Activated CD8-positive, alpha-beta memory T cell treated with anti-CD3 and anti-CD28 coated beads, Interleukin-2, amount 50 U/mL, for 24 hours (primary cell): ENCODE data around the gene UNC13A.

Experiments
- DNase-seq: peaks from one replicate; pipeline ENCODE4 v3.0.0-alpha.2; 2020; ENCODE audit errors: extremely low read depth

Gene UNC13A

DNA sequence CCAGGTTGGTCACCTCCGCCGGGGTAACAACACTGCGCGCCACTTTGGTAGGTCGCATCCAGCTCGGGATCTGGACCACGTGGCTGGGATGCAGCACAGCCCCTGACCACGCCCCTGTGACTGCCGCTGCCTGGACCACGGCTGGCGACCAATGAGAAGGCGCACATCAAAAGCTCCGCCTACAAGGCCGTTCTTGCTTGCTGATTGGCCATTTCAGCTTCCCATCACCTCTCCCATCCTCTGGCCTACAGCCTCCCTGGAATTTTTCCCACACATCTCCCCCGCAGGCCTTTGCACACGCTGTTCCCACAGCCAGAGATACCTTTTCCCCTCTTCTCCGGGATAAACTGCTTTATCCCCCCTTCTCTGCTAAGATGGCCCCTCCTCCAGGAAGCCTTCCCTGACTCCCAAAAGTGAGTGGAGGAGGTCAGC, 18.6 kb upstream of the UNC13A start:
- DNase-seq = no peak

DNA sequence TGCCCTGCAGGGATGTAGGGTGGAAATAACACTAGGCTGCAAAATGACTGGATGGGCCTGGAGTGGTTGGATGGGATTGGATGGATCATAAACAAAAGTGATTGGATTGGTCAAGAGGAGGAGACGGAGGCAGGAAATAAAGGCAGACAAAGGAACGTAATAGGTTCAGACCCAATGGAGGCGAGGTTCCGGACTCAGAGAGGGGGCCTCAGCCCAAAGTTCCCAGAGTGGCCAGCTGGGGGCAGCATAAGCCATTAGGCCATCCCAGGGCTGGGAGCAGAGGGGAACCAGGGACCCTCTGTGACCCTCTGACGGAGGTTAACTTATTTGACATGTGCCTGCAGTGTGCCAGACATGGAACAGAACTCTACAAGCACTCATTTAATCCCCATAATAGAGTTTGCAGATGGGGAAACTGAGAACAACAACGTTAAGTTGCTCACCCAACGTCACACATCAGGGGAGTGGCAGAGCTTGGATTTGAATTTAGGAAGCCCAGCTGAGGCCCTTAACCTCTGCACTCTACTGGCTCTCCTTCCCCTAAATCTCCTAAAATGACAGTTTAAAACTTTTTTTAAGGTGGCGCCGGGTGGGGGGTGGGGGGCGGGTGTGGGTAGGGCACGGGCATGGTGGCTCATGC, 15.8 kb upstream of the UNC13A start:
- peak; percentile 37 for DNase-seq

DNA sequence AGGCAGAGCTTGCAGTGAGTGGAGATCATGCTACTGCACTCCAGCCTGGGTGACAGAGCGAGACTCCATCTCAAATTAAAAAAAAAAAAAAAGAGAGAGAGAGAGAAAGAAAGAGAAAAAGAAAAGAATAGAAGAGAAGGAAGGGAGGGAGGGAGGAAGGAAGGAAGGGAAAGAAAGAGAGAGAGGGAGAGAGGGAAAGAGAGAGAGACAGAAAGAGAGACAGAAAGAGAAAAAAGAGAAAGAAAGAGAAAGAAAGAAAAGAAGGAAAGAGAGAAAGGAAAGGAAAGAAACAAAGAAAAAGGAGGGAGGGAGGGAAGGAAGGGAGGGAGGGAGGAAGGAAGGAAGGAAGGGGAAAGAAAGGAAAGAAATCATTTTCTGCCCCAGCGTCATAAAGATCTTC, 7.0 kb upstream of the UNC13A start:
- no peak for DNase-seq

DNA sequence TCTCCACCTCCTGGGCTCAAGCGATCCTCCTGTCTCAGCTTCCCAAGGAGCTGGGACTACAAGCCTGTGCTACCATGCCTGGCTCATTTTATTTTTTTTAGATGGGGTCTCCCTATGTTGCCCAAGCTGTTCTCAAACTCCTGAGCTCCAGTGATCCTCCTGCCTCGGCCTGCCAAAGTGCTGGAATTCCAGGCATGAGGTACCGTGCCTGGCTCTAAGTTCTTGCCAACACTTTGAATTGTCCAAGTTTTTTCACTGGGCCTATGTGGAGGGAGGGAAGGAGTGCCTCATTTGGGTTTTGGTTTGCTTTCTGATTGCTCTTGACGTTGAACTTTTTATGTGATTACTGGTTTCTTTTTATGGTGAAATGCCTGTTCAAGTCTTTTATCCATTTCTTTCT, 4.4 kb upstream of the UNC13A start:
- DNase-seq = no peak

DNA sequence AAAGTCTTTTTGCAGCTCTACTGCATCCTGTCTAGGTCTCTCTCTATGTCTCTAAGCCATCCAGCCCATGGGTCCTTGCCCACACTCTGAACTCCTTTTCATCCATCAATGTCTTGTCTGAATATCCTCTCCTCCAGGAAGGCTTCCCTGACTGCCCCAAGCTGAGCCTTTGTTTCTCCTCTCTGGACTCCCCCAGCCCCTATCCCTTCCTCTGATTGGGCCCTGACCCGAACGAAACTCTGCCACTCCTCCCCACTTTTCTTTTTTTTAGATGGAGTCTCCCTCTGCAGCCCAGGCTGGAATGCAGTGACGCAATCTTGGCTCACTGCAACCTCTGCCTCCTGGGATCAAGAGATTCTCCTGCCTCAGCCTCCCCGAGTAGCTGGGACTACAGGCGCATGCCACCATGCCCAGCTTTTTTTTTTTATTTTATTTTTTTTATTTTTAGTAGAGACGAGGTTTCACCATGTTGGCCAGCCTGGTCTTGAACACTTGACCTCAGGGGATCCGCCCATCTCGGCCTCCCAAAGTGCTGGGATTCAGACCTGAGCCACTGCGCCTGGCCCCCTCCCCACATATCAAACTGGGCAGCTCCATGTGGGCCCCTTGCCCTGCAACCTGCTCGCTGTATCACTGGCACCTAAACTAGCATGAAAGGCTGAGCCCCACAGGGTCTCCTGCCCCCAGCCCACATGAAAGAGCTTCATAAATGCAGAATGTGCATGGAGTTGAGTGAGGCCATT, 870 bp upstream of the UNC13A start:
- DNase-seq = no peak

DNA sequence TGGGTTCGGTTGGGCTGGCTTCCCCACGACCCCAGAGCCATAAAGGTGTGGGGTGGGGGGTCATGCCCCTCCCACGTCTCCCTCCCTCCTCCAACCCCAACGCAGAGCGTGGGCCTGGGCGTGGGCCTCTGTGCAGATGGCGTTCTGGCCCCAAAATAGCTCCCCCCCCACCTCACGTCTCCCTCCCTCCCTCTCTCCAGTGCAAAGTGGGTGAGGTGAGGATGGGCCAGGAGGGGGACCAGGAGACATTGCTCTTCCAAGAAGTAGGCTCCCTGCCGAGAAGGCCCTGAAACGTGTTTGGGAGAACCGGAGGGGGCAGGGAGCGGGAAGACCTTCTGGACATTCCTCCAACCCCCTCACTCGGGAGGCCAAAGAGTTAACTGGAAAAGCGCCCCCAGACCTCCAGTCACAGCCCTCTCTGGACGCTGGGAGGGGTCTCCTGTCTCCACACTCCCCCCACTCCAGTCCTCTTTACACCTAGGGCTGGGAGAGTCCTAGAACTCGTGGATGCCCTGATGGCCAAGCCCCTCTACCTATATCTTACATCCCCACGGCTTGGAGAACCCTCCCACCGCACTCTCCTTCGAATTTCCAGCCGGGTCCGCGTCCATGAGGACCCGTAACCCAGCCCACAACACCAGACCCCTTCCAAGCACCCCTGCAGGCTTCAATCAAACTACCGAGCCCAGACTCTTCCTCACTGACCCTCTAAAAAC, 855 bp downstream of the UNC13A start:
- no peak for DNase-seq

DNA sequence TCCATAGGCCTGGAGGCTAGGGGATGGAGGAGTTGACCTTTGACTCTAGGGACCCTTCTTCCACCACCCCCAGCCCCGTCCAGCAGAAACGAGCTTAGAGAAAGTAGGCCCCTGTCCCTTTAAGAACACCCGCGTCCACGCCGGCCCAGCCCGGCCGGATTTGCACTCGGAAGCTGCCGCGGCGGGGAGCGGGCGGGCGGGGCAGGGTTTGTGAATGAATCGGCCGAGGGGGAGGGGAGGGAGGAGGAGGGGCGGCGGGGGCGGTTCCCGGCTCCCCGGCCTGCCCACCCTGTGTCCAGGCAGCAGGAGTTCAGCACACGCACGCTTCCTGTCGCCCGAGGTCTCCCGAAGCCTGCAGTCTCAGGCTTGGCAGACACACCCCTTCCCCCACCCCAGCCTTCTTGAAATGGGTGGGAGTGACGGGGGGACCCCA, 1.5 kb downstream of the UNC13A start:
- no peak for DNase-seq

DNA sequence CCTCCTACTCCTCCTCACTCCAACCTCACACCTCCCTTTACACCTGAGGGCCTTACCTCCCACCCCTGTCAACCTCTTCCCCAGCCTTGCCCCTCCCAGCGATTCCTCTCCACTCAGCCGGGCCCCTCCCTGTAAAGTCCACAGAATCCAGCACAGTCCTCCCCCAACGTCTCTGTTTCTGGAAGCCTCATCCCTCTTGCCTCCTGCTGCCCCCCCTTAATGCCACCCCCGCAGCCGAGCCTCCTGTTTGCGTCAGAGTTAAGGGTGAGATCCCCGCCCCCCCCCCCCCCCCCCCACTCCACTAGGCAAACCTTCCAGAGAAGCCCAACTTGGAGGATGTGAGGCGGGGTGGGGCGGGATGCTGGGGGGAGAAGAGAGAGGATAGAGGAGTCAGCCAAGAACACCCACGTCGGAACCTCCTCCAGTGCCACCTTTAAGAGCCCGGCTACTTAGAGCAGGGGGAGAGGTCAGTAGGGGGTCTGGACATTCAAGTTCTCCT, 2.1 kb downstream of the UNC13A start:
- DNase-seq = no peak

DNA sequence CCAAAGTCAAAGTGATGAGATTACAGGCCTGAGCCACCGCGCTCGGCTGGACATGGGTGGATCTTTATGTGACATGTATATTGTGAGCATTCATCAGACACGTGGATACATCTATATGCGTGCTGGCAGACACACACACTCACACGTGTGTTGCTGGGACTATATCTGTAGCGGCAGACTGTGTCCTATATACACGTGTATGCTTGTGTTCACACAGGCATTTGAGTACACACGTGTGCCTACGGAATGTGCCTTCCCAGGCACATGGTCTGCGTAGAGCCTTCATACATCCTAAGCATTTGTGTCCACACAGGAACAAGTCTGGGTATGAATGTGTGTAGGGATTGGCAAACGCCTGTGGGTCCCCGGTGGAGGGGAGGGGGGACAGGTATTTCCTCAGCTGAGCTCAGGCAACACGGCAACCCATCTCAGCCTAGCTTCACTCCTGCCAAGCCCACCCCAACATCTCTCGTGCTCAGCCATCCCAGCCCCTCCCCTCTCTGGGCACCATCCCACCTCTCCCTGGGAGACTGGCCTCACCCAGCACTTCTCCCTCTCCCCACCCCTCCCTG, 2.6 kb downstream of the UNC13A start:
- no peak for DNase-seq

DNA sequence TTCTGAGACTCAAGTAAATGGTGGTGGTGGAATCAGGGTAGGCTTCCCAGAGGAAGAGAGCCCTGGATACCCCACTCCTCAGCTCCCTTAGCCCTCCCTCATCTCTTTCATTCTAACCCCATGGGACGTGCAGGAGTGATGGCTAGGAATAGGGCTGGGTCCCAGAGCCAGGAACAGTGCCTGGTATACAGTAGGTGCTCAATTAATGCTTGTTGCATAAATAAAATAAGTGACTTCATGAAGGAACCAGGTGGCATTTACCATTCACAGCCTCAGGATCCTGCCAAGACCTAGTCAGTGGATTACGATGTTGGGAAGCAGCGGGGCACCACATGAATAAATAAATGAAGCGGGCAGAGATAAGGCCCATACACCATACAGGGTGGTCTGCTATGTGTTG, 3.9 kb downstream of the UNC13A start:
- no peak for DNase-seq

DNA sequence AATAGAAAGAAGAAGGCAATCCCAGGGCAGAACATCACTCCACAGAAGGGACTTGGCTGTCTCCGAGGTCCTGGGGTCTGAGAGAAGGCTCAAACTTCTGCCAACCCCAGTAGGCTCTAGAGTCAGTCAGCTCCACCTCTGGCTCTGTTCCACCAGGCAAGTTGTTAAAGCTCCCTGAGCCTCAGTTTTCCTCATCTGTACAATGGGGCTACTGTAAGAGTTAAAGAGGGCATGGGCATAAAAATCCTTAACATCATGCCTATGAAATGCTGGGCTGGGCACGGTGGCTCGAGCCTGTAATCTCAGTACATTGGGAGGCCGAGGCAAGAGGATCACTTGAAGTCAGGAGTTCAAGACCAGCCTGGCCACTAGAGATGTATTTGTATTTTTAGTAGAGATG, 5.1 kb downstream of the UNC13A start:
- DNase-seq = no peak

DNA sequence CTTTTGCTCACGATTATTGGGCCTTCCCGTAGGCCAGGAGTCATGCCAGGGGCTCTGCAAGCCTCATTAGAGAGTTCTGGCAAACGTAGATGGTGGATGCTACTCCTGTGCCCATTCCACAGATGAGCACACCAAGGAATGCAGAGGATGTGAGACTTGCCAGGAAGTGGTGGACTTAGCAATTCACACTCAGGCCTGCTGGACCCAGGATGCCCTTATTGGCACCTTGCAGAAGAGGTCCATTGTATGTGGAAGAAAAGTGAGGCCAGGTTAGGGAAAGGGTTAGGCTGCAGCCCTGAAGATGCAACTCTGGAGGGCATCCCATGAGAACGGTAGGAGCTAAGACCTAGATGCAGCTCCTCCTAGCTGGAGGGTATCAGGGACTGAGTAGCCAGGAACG, 5.9 kb downstream of the UNC13A start:
- no peak for DNase-seq

DNA sequence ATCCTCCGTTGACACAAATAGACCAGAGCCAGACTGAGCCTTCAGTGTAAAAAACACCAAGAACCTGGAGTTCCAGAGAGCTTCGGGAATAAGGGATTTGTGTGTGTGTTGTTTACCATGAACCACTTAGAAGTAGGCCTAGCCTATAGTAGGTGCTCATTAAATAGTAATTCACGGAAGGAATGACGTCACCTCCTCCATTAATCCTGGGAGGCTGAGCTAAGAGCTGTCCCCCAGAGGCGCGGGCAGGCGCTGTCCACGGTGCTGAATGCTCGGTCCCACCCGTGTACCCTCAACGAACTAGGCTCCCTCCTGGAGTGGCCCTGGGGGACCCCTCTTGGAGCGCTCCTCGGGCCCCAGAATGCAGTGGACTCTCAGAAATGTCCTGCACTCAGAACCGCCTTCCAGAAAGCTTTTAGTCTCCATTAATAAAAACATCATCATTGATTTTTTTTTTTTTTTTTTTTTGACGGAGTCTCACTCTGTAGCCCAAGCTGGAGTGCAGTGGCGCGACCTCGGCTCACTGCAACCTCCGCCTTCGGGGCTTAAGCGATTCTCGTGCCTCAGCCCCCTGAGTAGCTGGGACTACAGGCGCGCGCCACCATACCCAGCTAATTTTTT, 6.5 kb downstream of the UNC13A start:
- no peak for DNase-seq

DNA sequence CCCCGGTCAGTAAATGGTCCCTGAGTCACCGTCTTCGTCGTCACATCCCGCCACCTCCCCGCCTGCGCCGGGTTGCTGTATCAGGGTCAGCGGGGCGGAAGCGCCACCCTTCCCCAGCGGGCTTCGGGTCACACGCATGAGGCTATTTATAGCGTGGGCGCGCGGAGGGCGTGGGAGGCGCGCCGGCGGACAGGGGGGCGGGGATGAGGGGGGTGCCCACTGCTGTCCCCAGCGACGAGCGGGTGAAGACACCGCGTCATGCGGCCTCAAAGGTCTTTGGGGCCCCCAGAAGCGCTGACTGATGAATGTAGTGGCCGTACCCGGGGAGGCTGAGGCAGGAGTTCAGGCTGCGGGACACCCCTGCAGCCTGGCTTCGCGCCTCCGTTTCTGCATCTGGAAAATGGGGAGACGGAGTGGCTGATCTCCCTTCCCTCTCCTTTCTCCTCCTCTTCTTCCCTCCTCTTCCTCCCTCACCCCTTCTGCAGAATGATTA, 7.9 kb downstream of the UNC13A start:
- peak; percentile 23 for DNase-seq

DNA sequence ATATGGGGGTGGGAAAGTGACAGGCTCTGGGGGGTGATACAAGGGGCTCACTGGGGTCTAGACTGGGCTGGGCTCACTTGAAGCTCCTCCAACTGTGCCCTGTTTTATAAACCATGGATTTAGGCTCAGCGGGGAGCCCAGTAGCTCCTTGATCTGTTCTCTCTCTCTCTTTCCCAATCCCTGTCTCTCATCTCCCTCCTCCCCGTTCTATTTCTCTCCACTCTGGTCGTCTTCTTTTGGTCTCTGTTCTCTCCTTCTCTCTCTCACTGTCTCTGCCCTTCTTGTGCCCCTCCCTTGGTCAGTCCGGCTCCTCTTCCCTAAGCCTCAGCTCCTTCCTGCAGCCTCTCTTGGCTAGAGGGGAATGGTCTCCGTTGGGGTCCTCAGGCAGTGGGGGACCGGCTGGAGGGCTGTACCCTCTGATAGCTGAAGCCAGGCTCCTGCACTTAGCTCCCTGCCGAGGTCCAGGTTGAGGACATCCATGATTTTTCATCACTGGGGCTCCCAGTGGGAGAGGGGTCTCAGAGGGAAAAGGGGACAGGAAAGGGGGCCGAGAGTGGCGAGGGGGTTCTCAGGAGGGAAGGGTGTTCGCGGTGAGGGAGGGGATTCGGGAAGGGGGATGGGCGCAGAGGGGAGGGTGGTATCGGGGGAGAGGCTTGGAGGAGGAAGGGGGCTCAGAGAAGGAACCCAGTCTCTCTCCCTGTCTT, 8.5 kb downstream of the UNC13A start:
- DNase-seq = no peak

DNA sequence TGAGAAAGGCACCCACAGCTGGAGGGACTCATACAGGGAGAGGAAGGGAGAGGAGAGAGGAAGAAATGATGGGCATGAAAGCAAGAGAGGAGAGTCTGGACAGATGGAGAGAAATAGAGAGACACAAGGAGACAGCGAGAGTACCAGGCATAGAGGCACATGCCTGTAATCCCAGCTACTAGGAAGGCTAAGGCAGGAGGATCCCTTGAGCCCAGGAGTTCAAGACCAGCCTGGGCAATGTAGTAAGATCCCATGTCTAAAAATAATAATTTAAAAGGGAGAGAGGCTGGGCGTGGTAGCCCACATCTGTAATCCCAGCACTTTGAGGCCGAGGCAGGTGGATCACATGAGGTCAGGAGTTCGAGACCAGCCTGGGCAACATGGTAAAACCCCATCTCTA, 9.3 kb downstream of the UNC13A start:
- no peak for DNase-seq

DNA sequence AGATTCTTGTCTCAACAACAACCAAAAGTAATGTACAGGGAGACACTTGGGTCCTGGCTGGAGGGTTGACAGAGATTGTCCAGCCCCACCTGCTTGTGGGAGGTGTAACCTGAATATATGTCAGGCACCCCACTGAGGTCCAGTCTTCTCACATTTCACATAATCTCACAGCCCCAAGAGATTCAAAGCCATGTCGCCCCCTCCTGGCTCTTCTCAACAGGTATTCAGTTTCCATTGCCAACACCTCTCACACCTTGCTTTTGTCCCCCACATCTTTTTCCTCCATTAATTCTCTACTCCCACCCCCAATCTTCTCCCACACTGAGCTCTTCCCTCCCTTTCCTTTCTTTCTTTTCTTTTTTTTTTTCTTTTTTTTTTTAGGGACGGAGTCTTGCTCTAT, 11.2 kb downstream of the UNC13A start:
- DNase-seq = no peak

DNA sequence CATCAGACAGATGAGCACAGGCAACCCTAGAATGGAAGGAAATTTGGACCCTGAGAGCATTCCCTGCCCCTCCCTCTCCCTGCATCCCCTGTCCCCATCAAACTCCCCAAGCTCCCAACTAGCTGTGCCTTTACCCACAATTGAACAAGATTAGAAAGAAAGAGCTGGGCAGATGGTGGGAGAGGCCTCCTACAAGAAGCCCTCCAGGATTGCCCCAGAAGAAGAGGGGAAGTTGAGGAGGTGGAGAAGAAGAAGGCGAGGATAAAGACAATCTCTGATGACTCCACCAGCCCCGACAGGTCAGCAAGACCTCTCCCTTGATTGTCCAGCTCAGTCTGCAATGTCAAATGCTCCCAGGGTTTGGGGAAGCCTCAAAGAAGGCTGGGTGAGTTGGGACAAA, 11.9 kb downstream of the UNC13A start:
- no peak for DNase-seq

DNA sequence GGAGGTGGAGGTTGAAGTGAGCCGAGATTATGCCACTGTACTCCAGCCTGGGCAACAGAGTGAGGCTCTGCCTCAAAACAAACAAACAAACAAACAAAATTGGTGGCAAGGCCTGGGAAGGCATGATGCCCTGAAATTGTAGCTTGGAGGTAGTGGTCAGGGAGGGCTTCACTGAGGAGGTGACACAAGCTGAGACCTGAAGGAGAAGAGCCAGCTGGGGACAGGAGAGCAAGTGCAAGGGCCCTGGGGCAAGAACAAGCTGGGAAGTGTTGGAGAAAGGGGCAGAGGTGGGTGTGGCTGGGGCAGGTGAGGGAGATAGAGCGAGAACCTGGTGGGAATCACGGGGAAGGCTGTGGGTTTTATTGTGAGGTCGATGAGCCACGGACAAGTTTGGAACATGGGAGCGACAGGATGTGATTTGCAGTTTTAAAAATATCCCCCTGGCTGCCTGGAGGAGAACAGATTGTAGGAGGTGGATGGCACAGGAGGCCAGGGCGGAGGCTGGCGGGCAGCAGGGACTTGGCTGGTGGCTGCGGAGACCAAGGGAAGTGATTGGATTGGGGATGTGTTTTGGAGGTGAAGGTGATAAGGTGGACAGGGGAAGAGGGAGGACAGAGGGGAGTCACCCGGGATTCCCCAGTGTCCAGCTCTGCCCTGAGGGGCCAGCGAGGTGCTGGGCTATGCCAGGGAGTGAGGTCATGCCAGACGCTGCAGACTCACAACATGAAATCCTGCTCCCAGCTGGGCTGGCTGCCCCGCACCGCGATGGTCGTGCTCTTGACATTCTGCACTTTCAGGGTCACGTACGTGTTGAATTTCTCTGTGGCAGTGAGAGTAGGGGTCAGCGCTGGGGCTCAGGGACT, 14.0 kb downstream of the UNC13A start:
- no peak for DNase-seq

DNA sequence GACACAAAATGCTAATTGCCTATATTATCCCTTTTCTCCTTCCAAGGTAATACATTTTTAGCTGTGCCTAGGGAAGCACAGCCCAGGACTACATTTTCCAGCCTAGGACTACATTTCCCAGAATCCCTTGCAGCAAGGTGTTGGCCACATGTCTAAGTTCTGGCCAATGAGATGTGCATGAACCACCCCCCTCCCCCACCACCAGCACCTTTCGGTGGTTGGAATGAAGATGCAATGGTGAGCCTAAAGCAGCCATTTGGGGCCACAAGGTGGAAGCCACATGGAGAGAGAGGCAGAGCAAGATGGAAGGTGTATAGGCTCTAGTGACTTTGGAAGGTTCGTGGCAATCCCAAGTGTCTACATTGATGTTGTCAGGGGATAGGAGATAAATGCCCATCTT, 16.2 kb downstream of the UNC13A start:
- DNase-seq = no peak
